ENCODE data around the gene MRPL37.

Gene MRPL37

GRCh38 chr1:54241364-54241763 lies 41.4 kb downstream of the MRPL37 start:
- DNase-seq = no peak

- DNase-seq = no peak
These were observed 43.1 kb downstream of the MRPL37 start for GRCh38 chr1:54243022-54243421.

GRCh38 chr1:54244655-54245054 lies 44.7 kb downstream of the MRPL37 start:
- no peak for DNase-seq

GRCh38 chr1:54245501-54245900 lies 45.5 kb downstream of the MRPL37 start:
- no peak for DNase-seq

GRCh38 chr1:54246116-54246721 lies 46.3 kb downstream of the MRPL37 start:
- DNase-seq = no peak

GRCh38 chr1:54247863-54248515 lies 48.0 kb downstream of the MRPL37 start:
- DNase-seq = no peak

- no peak for DNase-seq
These were observed 49.0 kb downstream of the MRPL37 start for GRCh38 chr1:54248966-54249365.

- DNase-seq = no peak
These were observed 50.0 kb downstream of the MRPL37 start for GRCh38 chr1:54249819-54250435.

GRCh38 chr1:54250670-54251069 lies 50.7 kb downstream of the MRPL37 start:
- no peak for DNase-seq

- no peak for DNase-seq
These were observed 52.5 kb downstream of the MRPL37 start for GRCh38 chr1:54252371-54252936.

- DNase-seq = no peak
These were observed 53.5 kb downstream of the MRPL37 start for GRCh38 chr1:54253480-54253879.

- no peak for DNase-seq
These were observed 54.1 kb downstream of the MRPL37 start for GRCh38 chr1:54254055-54254454.

GRCh38 chr1:54255026-54255702 lies 55.2 kb downstream of the MRPL37 start:
- DNase-seq = no peak

GRCh38 chr1:54256522-54257345 lies 56.8 kb downstream of the MRPL37 start:
- peak in 1 of 2 experiments; percentile 33 for DNase-seq

GRCh38 chr1:54257346-54257620 lies 57.3 kb downstream of the MRPL37 start:
- DNase-seq = peak in 1 of 2 experiments; percentile 43

- no peak for DNase-seq
These were observed 57.9 kb downstream of the MRPL37 start for GRCh38 chr1:54257876-54258275.

- DNase-seq = peak in 1 of 2 experiments; percentile 13
These were observed 59.7 kb downstream of the MRPL37 start for GRCh38 chr1:54259546-54260140.

GRCh38 chr1:54260810-54261209 lies 60.8 kb downstream of the MRPL37 start:
- DNase-seq = no peak

- no peak for DNase-seq
These were observed 62.3 kb downstream of the MRPL37 start for GRCh38 chr1:54262244-54262643.

GRCh38 chr1:54263601-54264226 lies 63.7 kb downstream of the MRPL37 start:
- DNase-seq = no peak

- DNase-seq = no peak
These were observed 65.2 kb downstream of the MRPL37 start for GRCh38 chr1:54265126-54265525.

- DNase-seq = no peak
These were observed 65.7 kb downstream of the MRPL37 start for GRCh38 chr1:54265659-54266058.

All from NCI-H526 (cell line).